Measurements from ENCODE around the gene CPTP.
A peak's percentile ranks its signal among the peaks of the same experiment; 100 is the strongest.

Gene CPTP

DNA sequence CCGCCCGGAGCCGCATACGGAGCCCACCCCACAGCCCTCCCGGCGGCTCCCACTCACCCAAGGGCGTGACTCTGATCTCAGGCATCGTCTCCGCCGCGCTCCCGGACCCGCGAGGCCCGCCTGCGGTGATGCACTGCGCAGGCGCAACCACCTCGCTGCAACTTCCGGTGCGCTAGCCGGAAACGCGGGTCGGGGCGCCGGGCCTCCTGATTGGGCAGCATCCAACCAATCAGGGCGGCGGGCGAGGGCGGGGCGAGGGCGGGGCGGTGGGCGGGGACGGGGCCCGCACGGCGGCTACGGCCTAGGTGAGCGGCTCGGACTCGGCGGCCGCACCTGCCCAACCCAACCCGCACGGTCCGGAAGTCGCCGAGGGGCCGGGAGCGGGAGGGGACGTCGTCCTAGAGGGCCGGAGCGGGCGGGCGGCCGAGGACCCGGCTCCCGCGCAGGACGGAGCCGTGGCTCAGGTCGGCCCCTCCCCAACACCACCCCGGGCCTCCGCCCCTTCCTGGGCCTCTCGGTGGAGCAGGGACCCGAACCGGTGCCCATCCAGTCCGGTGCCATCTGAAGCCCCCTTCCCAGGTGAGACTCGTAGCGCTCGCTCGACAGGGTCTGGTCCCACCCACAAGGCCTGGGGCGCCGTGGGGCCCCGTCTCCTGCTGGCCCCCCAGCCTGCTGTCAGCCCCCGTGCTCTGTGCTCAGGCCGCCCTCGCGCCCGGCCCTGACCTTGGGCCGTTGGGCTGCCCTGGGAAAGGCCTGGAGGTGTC lies at the start of gene CPTP, which contains the start of gene INTS11:
Gene CPTP (plus strand): TSS at position 279 of the 764 bp plus-strand sequence. CDS start 2,109 bp downstream, outside the sequence.
Gene INTS11 (minus strand): TSS at position 137 of the 764 bp plus-strand sequence. CDS start 52 bp downstream, at position 85.
- peak within 1 kb of the TSS; percentile 98 for H3K4me3 ChIP-seq (ENCODE audit: low read length)
- H3K9me3 ChIP-seq (ENCODE audit: low read length) = no peaks in the 10 kb centered on the region
- H2AFZ ChIP-seq (ENCODE audit: low read depth, low read length) = no peak within 1 kb of the TSS
- H3K4me1 ChIP-seq (ENCODE audit: insufficient read depth, low read length) = peaks cover 22% of the 10 kb centered on the region
- H3K27me3 ChIP-seq (ENCODE audit: insufficient read depth, low read length) = no peaks in the 10 kb centered on the region
- H3K36me3 ChIP-seq (ENCODE audit: insufficient read depth, low read length) = peaks cover 30% of the 10 kb centered on the region

DNA sequence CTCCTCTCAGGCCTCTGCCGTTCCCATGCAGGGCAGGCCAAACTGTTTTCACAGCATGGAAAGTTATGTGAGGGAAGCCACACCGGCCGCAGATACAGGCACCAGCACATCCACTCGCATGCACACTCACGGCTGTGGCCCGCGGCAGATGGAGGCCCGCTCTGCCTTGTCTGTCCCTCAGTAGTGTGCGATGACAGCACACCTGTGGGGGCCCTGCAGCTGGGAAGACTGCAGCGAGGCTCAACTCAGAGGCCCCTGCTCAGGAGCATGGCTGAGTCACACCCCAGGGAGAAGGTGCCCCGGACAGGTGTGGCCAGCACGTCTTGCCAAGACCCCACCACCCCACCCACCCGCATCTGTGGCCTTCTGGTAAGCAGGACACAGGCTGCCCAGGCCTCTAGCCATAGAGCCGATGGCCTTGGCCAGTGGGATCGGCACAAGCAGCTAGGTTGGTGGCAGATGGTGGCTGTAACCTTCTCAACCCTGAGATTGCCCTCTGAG lies 49.6 kb upstream of the CPTP start:
- Histone ChIP-seq H3K36me3 (ENCODE audit: insufficient read depth, low read length) (peaks cover 10% of the 10 kb centered on the region), H3K27me3 (ENCODE audit: insufficient read depth, low read length) (no peaks in the 10 kb centered on the region), H3K4me3 (ENCODE audit: low read length) (peak overlapping the region; percentile 54), H3K9me3 (ENCODE audit: low read length) (no peaks in the 10 kb centered on the region), H2AFZ (ENCODE audit: low read depth, low read length) (no peak overlapping the region), H3K4me1 (ENCODE audit: insufficient read depth, low read length) (peaks cover 29% of the 10 kb centered on the region)

DNA sequence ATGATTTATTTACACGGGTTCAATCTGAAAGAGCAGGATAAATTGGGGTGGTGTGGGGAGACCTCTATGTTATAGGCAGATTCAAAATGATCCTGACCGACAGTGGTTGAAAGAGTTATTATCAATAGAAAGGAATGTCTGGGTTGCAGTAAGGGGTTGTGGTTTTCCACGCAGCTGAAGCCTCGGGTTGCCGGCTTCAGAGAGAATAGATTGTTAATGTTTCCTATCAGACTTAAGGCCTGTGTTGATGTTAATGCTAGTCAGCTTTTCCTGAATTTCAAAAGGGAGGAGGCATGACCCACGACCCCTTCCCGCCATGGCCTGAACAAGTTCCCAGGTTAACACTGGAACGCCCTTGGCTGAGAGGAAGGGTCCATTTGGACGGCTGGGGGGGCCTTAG lies 48.8 kb upstream of the CPTP start:
- Histone ChIP-seq H3K9me3 (ENCODE audit: low read length) (no peaks in the 10 kb centered on the region), H2AFZ (ENCODE audit: low read depth, low read length) (no peak overlapping the region), H3K4me3 (ENCODE audit: low read length) (no peak overlapping the region), H3K4me1 (ENCODE audit: insufficient read depth, low read length) (peaks cover 28% of the 10 kb centered on the region), H3K36me3 (ENCODE audit: insufficient read depth, low read length) (peaks cover 7% of the 10 kb centered on the region), H3K27me3 (ENCODE audit: insufficient read depth, low read length) (no peaks in the 10 kb centered on the region)

DNA sequence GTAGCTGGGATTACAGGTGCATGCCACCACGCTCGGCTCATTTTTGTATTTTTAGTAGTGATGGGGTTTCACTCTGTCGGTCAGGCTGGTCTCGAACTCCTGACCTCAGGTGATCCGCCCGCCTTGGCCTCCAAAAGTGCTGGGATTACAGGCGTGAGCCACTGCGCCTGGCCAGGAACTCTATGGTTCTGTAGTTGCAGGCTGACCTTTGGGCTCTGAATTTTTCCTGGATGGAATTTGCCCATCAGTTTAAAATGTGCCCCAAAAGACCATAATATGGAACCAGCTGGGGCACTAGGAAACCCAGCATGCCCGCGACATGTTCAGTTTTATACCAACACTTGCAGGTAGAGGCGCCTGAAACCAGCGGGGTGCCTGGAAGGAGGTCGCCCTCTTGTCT lies 46.0 kb upstream of the CPTP start:
- Histone ChIP-seq H3K9me3 (ENCODE audit: low read length) (no peaks in the 10 kb centered on the region), H3K4me3 (ENCODE audit: low read length) (no peak overlapping the region), H2AFZ (ENCODE audit: low read depth, low read length) (no peak overlapping the region), H3K4me1 (ENCODE audit: insufficient read depth, low read length) (peaks cover 7% of the 10 kb centered on the region), H3K36me3 (ENCODE audit: insufficient read depth, low read length) (no peaks in the 10 kb centered on the region), H3K27me3 (ENCODE audit: insufficient read depth, low read length) (no peaks in the 10 kb centered on the region)

DNA sequence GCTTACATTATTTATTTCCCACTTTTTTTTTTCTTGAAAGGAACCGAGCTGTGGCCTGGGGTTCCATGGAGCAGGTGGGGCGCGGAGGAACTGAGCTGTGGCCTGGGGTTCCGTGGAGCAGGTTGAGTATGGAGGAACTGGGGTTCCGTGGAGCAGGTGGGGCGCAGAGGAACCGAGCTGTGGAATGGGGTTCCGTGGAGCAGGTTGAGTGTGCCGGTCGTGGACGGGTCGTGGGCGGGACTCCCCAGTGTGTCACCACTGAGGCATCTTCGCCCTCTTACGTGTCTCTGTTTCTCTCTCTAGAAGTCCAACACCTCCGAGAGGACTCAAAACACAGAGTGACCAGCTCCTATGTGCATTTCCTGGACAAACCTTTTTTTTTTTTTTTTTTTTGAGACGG lies 45.6 kb upstream of the CPTP start:
- Histone ChIP-seq H2AFZ (ENCODE audit: low read depth, low read length) (no peak overlapping the region), H3K4me1 (ENCODE audit: insufficient read depth, low read length) (peaks cover 7% of the 10 kb centered on the region), H3K9me3 (ENCODE audit: low read length) (no peaks in the 10 kb centered on the region), H3K27me3 (ENCODE audit: insufficient read depth, low read length) (no peaks in the 10 kb centered on the region), H3K36me3 (ENCODE audit: insufficient read depth, low read length) (no peaks in the 10 kb centered on the region), H3K4me3 (ENCODE audit: low read length) (no peak overlapping the region)

GRCh38 chr1:1280782-1281481 lies 43.7 kb upstream of the CPTP start:
- no peaks in the 10 kb centered on the region for H3K36me3 ChIP-seq (ENCODE audit: insufficient read depth, low read length)
- no peaks in the 10 kb centered on the region for H3K27me3 ChIP-seq (ENCODE audit: insufficient read depth, low read length)
- no peaks in the 10 kb centered on the region for H3K9me3 ChIP-seq (ENCODE audit: low read length)

DNA sequence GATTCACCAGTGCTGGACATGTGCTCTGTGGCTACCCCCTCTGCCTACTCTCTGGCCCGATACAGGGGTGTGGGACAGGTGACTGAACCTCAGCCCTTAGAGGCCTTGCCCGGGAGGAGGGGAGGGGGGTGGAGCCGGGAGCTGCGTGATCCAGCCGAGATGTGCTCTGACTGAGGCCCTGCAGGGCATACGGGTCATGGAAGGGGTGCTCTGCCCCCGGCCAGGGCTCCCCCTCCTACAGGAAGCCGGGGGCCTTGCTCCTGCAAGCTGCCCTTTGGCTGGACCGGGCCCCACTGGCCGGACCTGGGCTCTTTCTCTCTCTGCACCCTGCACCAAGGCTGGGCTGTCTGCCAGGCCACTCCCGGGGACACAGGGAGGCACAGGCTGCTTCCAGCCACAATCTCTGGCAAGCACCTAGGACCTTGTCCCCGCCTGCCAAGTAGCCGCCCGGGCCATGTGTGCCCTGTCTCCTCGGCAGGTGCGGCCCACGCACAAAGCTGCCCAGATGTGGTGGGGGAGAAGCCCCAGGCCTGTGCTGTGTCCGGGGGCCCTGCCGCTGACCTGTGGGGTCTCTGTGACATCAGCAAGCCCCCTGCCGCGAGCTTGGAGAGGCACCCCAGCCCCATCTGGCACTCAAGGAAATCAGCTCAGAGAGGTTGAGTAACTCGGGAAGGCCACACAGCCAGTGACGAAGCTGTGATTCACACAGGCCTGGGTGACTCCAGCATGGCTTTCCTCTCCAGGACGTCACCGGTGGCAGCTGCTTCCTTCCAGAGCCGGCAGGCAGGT lies 42.9 kb upstream of the CPTP start:
- Histone ChIP-seq H2AFZ (ENCODE audit: low read depth, low read length) (no peak overlapping the region), H3K27me3 (ENCODE audit: insufficient read depth, low read length) (no peaks in the 10 kb centered on the region), H3K9me3 (ENCODE audit: low read length) (no peaks in the 10 kb centered on the region), H3K36me3 (ENCODE audit: insufficient read depth, low read length) (no peaks in the 10 kb centered on the region), H3K4me3 (ENCODE audit: low read length) (no peak overlapping the region), H3K4me1 (ENCODE audit: insufficient read depth, low read length) (no peaks in the 10 kb centered on the region)

More at GRCh38 chr1:1280782-1281481, 43.7 kb upstream of the CPTP start:
- no peaks in the 10 kb centered on the region for H3K4me1 ChIP-seq (ENCODE audit: insufficient read depth, low read length)
- no peak overlapping the region for H3K4me3 ChIP-seq (ENCODE audit: low read length)
- no peak overlapping the region for H2AFZ ChIP-seq (ENCODE audit: low read depth, low read length)

DNA sequence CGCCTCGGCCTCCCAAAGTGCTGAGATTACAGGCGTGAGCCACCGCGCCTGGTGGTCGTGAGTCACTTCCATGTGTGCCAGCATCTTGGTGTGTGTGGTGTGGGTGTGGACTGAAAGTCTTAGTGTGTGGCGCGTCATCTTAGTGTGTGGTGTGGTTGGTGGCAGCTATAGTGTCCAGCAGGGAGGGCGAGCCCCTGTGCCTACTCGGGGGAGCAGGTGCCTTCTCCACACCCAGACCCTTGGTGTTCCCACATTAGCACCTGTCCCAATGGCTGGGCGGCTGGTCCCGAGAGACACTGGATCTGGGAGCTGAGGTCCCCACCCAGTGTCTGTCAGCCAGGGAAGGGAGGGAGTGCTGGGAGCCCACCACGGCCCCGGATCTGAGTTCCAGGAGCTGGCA lies 41.6 kb upstream of the CPTP start:
- no peaks in the 10 kb centered on the region for H3K4me1 ChIP-seq (ENCODE audit: insufficient read depth, low read length)
- H3K36me3 ChIP-seq (ENCODE audit: insufficient read depth, low read length) = no peaks in the 10 kb centered on the region
- no peaks in the 10 kb centered on the region for H3K27me3 ChIP-seq (ENCODE audit: insufficient read depth, low read length)
- no peaks in the 10 kb centered on the region for H3K9me3 ChIP-seq (ENCODE audit: low read length)
- H3K4me3 ChIP-seq (ENCODE audit: low read length) = no peak overlapping the region
- H2AFZ ChIP-seq (ENCODE audit: low read depth, low read length) = no peak overlapping the region

GRCh38 chr1:1283821-1284220 lies 40.8 kb upstream of the CPTP start:
- no peak overlapping the region for H3K4me3 ChIP-seq (ENCODE audit: low read length)

DNA sequence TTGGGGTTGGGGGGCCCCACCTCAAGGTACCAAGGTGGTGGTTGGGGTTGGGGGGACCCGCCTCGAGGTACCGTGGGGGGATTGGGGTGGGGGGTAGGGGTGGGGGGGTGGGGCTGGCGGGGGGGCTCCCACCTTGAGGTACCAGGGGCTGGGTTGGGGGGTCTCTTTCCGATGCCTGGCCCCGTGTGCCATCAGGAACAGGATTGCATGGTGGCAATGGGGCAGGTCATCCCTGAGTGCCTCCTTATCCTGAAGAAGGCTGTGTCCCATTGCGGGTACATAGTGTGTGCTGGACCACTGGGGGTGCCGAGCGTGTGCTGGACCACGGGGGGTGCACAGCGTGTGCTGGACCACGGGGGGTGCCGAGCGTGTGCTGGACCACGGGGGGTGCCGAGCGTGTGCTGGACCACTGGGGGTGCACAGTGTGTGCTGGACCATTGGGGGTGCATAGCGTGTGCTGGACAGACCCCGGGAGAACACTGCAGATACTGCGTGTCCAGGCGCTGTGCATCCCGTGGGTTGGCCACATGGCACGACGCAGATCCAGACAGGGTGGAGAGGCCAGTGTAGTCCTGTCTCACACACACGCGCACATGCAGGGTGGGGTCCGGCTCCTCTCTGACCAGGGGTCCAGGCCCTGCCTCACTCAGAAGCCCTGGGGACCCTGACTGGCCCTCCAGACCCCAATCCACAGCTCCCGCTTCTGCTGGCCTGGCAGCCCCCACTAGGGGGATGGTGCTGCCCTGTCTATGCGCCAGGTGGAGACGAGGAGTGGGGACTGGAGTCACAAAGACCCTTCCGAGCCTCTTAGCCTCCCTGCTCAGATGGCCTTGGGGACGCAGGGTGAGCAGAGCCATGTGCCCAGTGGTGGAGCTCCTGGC lies 40.1 kb upstream of the CPTP start:
- no peaks in the 10 kb centered on the region for H3K4me1 ChIP-seq (ENCODE audit: insufficient read depth, low read length)
- H3K36me3 ChIP-seq (ENCODE audit: insufficient read depth, low read length) = no peaks in the 10 kb centered on the region
- H3K27me3 ChIP-seq (ENCODE audit: insufficient read depth, low read length) = no peaks in the 10 kb centered on the region
- H3K9me3 ChIP-seq (ENCODE audit: low read length) = no peaks in the 10 kb centered on the region
- H2AFZ ChIP-seq (ENCODE audit: low read depth, low read length) = no peak overlapping the region
- no peak overlapping the region for H3K4me3 ChIP-seq (ENCODE audit: low read length)

More at GRCh38 chr1:1283821-1284220, 40.8 kb upstream of the CPTP start:
- Histone ChIP-seq H3K36me3 (ENCODE audit: insufficient read depth, low read length) (no peaks in the 10 kb centered on the region), H3K27me3 (ENCODE audit: insufficient read depth, low read length) (no peaks in the 10 kb centered on the region), H3K4me1 (ENCODE audit: insufficient read depth, low read length) (no peaks in the 10 kb centered on the region), H3K9me3 (ENCODE audit: low read length) (no peaks in the 10 kb centered on the region), H2AFZ (ENCODE audit: low read depth, low read length) (no peak overlapping the region)

DNA sequence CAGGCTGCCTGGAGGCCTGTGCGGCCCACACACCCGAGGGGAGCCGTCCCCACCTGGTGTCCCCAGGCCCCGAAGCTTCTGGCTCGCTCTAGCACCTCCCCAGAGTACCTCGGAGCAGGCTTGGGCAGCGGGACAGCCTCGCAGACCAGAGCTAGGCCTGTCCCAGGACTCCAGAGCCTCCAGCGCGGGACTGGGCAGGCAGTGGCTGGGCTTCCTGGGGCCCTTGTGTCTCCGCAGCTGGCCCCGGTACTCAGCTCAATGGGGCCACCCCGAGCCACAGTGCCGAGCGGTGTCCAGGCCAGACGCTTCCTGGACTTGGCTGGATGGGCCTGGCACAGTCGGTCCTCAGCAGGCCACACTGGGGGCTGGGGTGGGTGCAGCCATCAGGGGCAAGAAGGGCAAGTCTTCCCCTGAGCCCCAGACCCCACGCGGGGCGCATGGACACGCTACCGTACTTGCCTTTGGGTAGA lies 39.5 kb upstream of the CPTP start:
- no peak overlapping the region for H3K4me3 ChIP-seq (ENCODE audit: low read length)
- H3K4me1 ChIP-seq (ENCODE audit: insufficient read depth, low read length) = no peaks in the 10 kb centered on the region
- no peaks in the 10 kb centered on the region for H3K27me3 ChIP-seq (ENCODE audit: insufficient read depth, low read length)
- no peaks in the 10 kb centered on the region for H3K9me3 ChIP-seq (ENCODE audit: low read length)
- H3K36me3 ChIP-seq (ENCODE audit: insufficient read depth, low read length) = no peaks in the 10 kb centered on the region
- H2AFZ ChIP-seq (ENCODE audit: low read depth, low read length) = no peak overlapping the region
